DOHH2 (cell line): ENCODE results near the gene COBLL1.

Experiments used
- CTCF ChIP-seq: fragments of 200-600 bp; sonication (generic); IDR thresholded peaks from one replicate; pipeline ENCODE4 v1.5.1; 2014; ENCODE audit warnings: antibody characterized with exemption, mild to moderate bottlenecking, low read depth, low read length; ENCODE audit not compliant: poor library complexity, severe bottlenecking
- EZH2phosphoT487 ChIP-seq: fragments of 200-600 bp; sonication (generic); IDR thresholded peaks from 2 replicates; pipeline ENCODE4 v1.6.1; 2017; ENCODE audit warnings: borderline replicate concordance, mild to moderate bottlenecking, antibody characterized with exemption, low read length, moderate library complexity, mixed read lengths

- TF ChIP-seq CTCF (no peak), EZH2phosphoT487 (no peak)
Observed at GRCh38 chr2:164735309-164735919, 106.2 kb downstream of the COBLL1 start.
